Measurements from ENCODE around the gene FLVCR2. TPM values are rescaled to one million over a fixed set of nuclear protein-coding genes. Genes with fewer than 3 reads are reported as not detected.

FLVCR2 gene
- total RNA-seq, 2 experiments from 2014 or later = 0.71 to 2.3 TPM

GRCh38 chr14:75548544-75548943 lies 29.9 kb upstream of the FLVCR2 start:
- H3K36me3 ChIP-seq (ENCODE audit: insufficient read depth, low read length) = peaks cover 22% of the 10 kb centered on the region
- H3K27ac ChIP-seq (ENCODE audit: low read depth in 1 of 2, low read length in 2 of 2) = no peak overlapping the region
- no peaks in the 10 kb centered on the region for H3K27me3 ChIP-seq (ENCODE audit: control insufficient read depth in 1 of 2, insufficient read depth in 2 of 2, low read length in 2 of 2)
- Mint-ChIP-seq H3K36me3 (ENCODE audit: low read depth) (peaks cover 32% of the 10 kb centered on the region), H3K27ac (peak overlapping the region; percentile 56), H3K27me3 (no peaks in the 10 kb centered on the region), H3K4me1 (ENCODE audit: low read depth) (peaks cover 17% of the 10 kb centered on the region), H3K9me3 (no peaks in the 10 kb centered on the region), H3K4me3 (no peak overlapping the region)
- no peak overlapping the region for H3K4me3 ChIP-seq (ENCODE audit: low read length)
- ChIA-PET CTCF (interaction anchor here (0.9 to 1.4 kb wide), 2 partner anchors 18 to 24 kb away, joined by 3 read pairs; no protein-coding TSS in a partner anchor), POLR2A (interaction anchor here (0.6 to 1.5 kb wide), 2 partner anchors 7 to 29 kb away, joined by 3 read pairs; no protein-coding TSS in a partner anchor)
- H3K9me3 ChIP-seq (ENCODE audit: control insufficient read depth in 1 of 2, insufficient read depth in 1 of 2, low read length in 2 of 2) = no peaks in the 10 kb centered on the region
- no peak for TF ChIP-seq CTCF (IDR thresholded peaks at IDR 0.05)
- intact Hi-C loops (cut with DNase I, micrococcal nuclease) = no loop called here
- ATAC-seq (ENCODE audit: poor library complexity) (no peak), DNase-seq (no peak)
- H3K4me1 ChIP-seq (ENCODE audit: insufficient read depth, low read length) = peaks cover 38% of the 10 kb centered on the region

GRCh38 chr14:75549169-75549568 lies 29.3 kb upstream of the FLVCR2 start:
- peak in 2 of 14 experiments; percentile 40 to 46 for DNase-seq
- Histone ChIP-seq H3K4me1 (ENCODE audit: insufficient read depth, low read length) (peaks cover 32% of the 10 kb centered on the region), H3K9me3 (ENCODE audit: control insufficient read depth in 1 of 2, insufficient read depth in 1 of 2, low read length in 2 of 2) (no peaks in the 10 kb centered on the region), H3K36me3 (ENCODE audit: insufficient read depth, low read length) (peaks cover 22% of the 10 kb centered on the region), H3K27me3 (ENCODE audit: control insufficient read depth in 1 of 2, insufficient read depth in 2 of 2, low read length in 2 of 2) (no peaks in the 10 kb centered on the region), H3K27ac (ENCODE audit: low read depth in 1 of 2, low read length in 2 of 2) (peak overlapping the region in 1 of 2 donors; percentile 23), H3K4me3 (ENCODE audit: low read length) (no peak overlapping the region)
- POLR2A ChIA-PET = interaction anchor here (0.8 to 1.5 kb wide), 2 partner anchors 8 to 58 kb away, joined by 3 to 4 read pairs; no protein-coding TSS in a partner anchor
- no peak for ATAC-seq (ENCODE audit: poor library complexity)
- no peak overlapping the region for H3K4me3 Mint-ChIP-seq
- no peaks in the 10 kb centered on the region for H3K9me3 Mint-ChIP-seq
- peaks cover 11% of the 10 kb centered on the region for H3K4me1 Mint-ChIP-seq (ENCODE audit: low read depth)
- H3K36me3 Mint-ChIP-seq (ENCODE audit: low read depth) = peaks cover 32% of the 10 kb centered on the region
- no peak for TF ChIP-seq CTCF (IDR thresholded peaks at IDR 0.05)
- H3K27ac Mint-ChIP-seq = peak overlapping the region; percentile 56
- intact Hi-C loops (cut with DNase I, micrococcal nuclease) = no loop called here
- CTCF ChIA-PET = interaction anchor here (1.4 kb wide), 1 partner anchor 18 kb away, joined by 3 read pairs; no protein-coding TSS in a partner anchor
- no peaks in the 10 kb centered on the region for H3K27me3 Mint-ChIP-seq

GRCh38 chr14:75551021-75551420 lies 27.4 kb upstream of the FLVCR2 start:
- peaks cover 30% of the 10 kb centered on the region for H3K36me3 Mint-ChIP-seq (ENCODE audit: low read depth)
- no peak for ATAC-seq (ENCODE audit: poor library complexity)

More at GRCh38 chr14:75551021-75551420, 27.4 kb upstream of the FLVCR2 start:
- Histone ChIP-seq H3K27me3 (ENCODE audit: control insufficient read depth in 1 of 2, insufficient read depth in 2 of 2, low read length in 2 of 2) (no peaks in the 10 kb centered on the region), H3K4me3 (ENCODE audit: low read length) (no peak overlapping the region), H3K36me3 (ENCODE audit: insufficient read depth, low read length) (peaks cover 19% of the 10 kb centered on the region), H3K9me3 (ENCODE audit: control insufficient read depth in 1 of 2, insufficient read depth in 1 of 2, low read length in 2 of 2) (no peaks in the 10 kb centered on the region), H3K27ac (ENCODE audit: low read depth in 1 of 2, low read length in 2 of 2) (no peak overlapping the region), H3K4me1 (ENCODE audit: insufficient read depth, low read length) (peaks cover 16% of the 10 kb centered on the region)
- no peak for DNase-seq
- H3K4me1 Mint-ChIP-seq (ENCODE audit: low read depth) = peaks cover 7% of the 10 kb centered on the region
- CTCF ChIA-PET = no interaction called here
- POLR2A ChIA-PET = interaction anchor here (0.9 kb wide), 1 partner anchor 8 kb away, joined by 3 read pairs; no protein-coding TSS in a partner anchor
- no peak for TF ChIP-seq CTCF (IDR thresholded peaks at IDR 0.05)
- H3K9me3 Mint-ChIP-seq = no peaks in the 10 kb centered on the region
- no peak overlapping the region for H3K4me3 Mint-ChIP-seq
- no peak overlapping the region for H3K27ac Mint-ChIP-seq
- intact Hi-C loops (cut with DNase I, micrococcal nuclease) = no loop called here
- H3K27me3 Mint-ChIP-seq = no peaks in the 10 kb centered on the region
